Measurements from ENCODE around the gene BABAM2.

BABAM2 gene

GRCh38 chr2:28321426-28321825 lies 430.9 kb downstream of the BABAM2 start:
- DNase-seq (ENCODE audit: extremely low spot score), result no peak
- ChIA-PET POLR2A (no interaction called here), CTCF (no interaction called here)
- TF ChIP-seq SUZ12 (IDR thresholded peaks at IDR 0.05) (no peak), LEF1 (IDR thresholded peaks at IDR 0.05; ENCODE audit: borderline replicate concordance) (no peak), ZNF384 (IDR thresholded peaks at IDR 0.05) (no peak), SP1 (IDR thresholded peaks at IDR 0.05) (no peak), BHLHE40 (IDR thresholded peaks at IDR 0.05; ENCODE audit: borderline replicate concordance) (no peak), FOXM1 (IDR thresholded peaks at IDR 0.05; ENCODE audit: borderline replicate concordance) (no peak), HDGF (IDR thresholded peaks at IDR 0.05; ENCODE audit: borderline replicate concordance) (no peak), NFRKB (IDR thresholded peaks at IDR 0.05) (no peak), TARDBP (IDR thresholded peaks at IDR 0.05) (no peak), CTBP1 (IDR thresholded peaks at IDR 0.05; ENCODE audit: borderline replicate concordance) (no peak), ELF4 (IDR thresholded peaks at IDR 0.05) (no peak)

- POLR2A ChIA-PET, result no interaction called here
- DNase-seq (ENCODE audit: extremely low spot score), result no peak
- TF ChIP-seq BHLHE40 (IDR thresholded peaks at IDR 0.05; ENCODE audit: borderline replicate concordance), result no peak
- no peak for TF ChIP-seq FOXK2 (IDR thresholded peaks at IDR 0.05)
- no peak for TF ChIP-seq HDGF (IDR thresholded peaks at IDR 0.05; ENCODE audit: borderline replicate concordance)
- CTCF ChIA-PET, result no interaction called here
These were observed 431.5 kb downstream of the BABAM2 start for GRCh38 chr2:28322051-28322450.

GRCh38 chr2:28322456-28322855 lies 431.9 kb downstream of the BABAM2 start:
- POLR2A ChIA-PET, result no interaction called here
- CTCF ChIA-PET, result no interaction called here
- DNase-seq (ENCODE audit: extremely low spot score), result no peak
- TF ChIP-seq NFRKB (IDR thresholded peaks at IDR 0.05) (no peak), FOXM1 (IDR thresholded peaks at IDR 0.05; ENCODE audit: borderline replicate concordance) (no peak), LEF1 (IDR thresholded peaks at IDR 0.05; ENCODE audit: borderline replicate concordance) (no peak), SP1 (IDR thresholded peaks at IDR 0.05) (no peak), FOXA1 (IDR thresholded peaks at IDR 0.05) (no peak), SUZ12 (IDR thresholded peaks at IDR 0.05) (no peak), FOXK2 (IDR thresholded peaks at IDR 0.05) (no peak), BHLHE40 (IDR thresholded peaks at IDR 0.05; ENCODE audit: borderline replicate concordance) (no peak), ZNF384 (IDR thresholded peaks at IDR 0.05) (no peak), ARNT (IDR thresholded peaks at IDR 0.05) (no peak), TARDBP (IDR thresholded peaks at IDR 0.05) (no peak)

GRCh38 chr2:28322981-28323396 lies 432.5 kb downstream of the BABAM2 start:
- ChIA-PET CTCF (interaction anchor here (0.5 to 1.7 kb wide), 2 partner anchors 11 to 74 kb away, joined by 3 to 4 read pairs; no protein-coding TSS in a partner anchor), POLR2A (no interaction called here)
- TF ChIP-seq FOXA1 (IDR thresholded peaks at IDR 0.05), result no peak
- no peak for TF ChIP-seq L3MBTL2 (conservative IDR thresholded peaks at IDR 0.05)
- TF ChIP-seq FOXM1 (IDR thresholded peaks at IDR 0.05; ENCODE audit: borderline replicate concordance), result no peak
- no peak for TF ChIP-seq PKNOX1 (IDR thresholded peaks at IDR 0.05)
- no peak for TF ChIP-seq SP1 (IDR thresholded peaks at IDR 0.05)
- TF ChIP-seq NFRKB (IDR thresholded peaks at IDR 0.05), result no peak
- TF ChIP-seq ARNT (IDR thresholded peaks at IDR 0.05), result no peak
- no peak for TF ChIP-seq BHLHE40 (IDR thresholded peaks at IDR 0.05; ENCODE audit: borderline replicate concordance)
- no peak for TF ChIP-seq HDGF (IDR thresholded peaks at IDR 0.05; ENCODE audit: borderline replicate concordance)
- no peak for TF ChIP-seq LEF1 (IDR thresholded peaks at IDR 0.05; ENCODE audit: borderline replicate concordance)
- no peak for TF ChIP-seq CTBP1 (IDR thresholded peaks at IDR 0.05; ENCODE audit: borderline replicate concordance)
- no peak for TF ChIP-seq ZNF384 (IDR thresholded peaks at IDR 0.05)
- DNase-seq (ENCODE audit: extremely low spot score), result no peak

- CTCF ChIA-PET, result no interaction called here
- POLR2A ChIA-PET, result no interaction called here
These were observed 434.6 kb downstream of the BABAM2 start for GRCh38 chr2:28325173-28325566.

GRCh38 chr2:28325567-28326468 lies 435.3 kb downstream of the BABAM2 start:
- TF ChIP-seq TARDBP (IDR thresholded peaks at IDR 0.05) (no peak), HDGF (IDR thresholded peaks at IDR 0.05; ENCODE audit: borderline replicate concordance) (no peak)
- ChIA-PET CTCF (no interaction called here), POLR2A (no interaction called here)
- DNase-seq (ENCODE audit: extremely low spot score), result no peak

More at GRCh38 chr2:28325173-28325566, 434.6 kb downstream of the BABAM2 start:
- DNase-seq (ENCODE audit: extremely low spot score), result no peak
- TF ChIP-seq CTBP1 (IDR thresholded peaks at IDR 0.05; ENCODE audit: borderline replicate concordance) (no peak), ARNT (IDR thresholded peaks at IDR 0.05) (no peak), ELF4 (IDR thresholded peaks at IDR 0.05) (no peak), NFRKB (IDR thresholded peaks at IDR 0.05) (no peak), SUZ12 (IDR thresholded peaks at IDR 0.05) (no peak), FOXK2 (IDR thresholded peaks at IDR 0.05) (no peak), TARDBP (IDR thresholded peaks at IDR 0.05) (no peak)

- ChIA-PET CTCF (no interaction called here), POLR2A (no interaction called here)
- DNase-seq (ENCODE audit: extremely low spot score), result no peak
- no peak for TF ChIP-seq CTBP1 (IDR thresholded peaks at IDR 0.05; ENCODE audit: borderline replicate concordance)
- TF ChIP-seq LEF1 (IDR thresholded peaks at IDR 0.05; ENCODE audit: borderline replicate concordance), result no peak
- TF ChIP-seq L3MBTL2 (conservative IDR thresholded peaks at IDR 0.05), result no peak
- TF ChIP-seq FOXA1 (IDR thresholded peaks at IDR 0.05), result no peak
- no peak for TF ChIP-seq SP1 (IDR thresholded peaks at IDR 0.05)
- TF ChIP-seq ELF4 (IDR thresholded peaks at IDR 0.05), result no peak
- no peak for TF ChIP-seq FOXK2 (IDR thresholded peaks at IDR 0.05)
These were observed 435.9 kb downstream of the BABAM2 start for GRCh38 chr2:28326469-28326805.

Data from HEK293T (cell line).